Non-pigmented ciliary epithelial cell (primary cell): Measurements from ENCODE around the gene HTRA3.
"Not testable (repeated sequence)": the region's sequence is repeated elsewhere in the genome, so short reads cannot be mapped to it uniquely, and the experiment has no call there.

Experiments
- DNase-seq: peaks from one replicate; pipeline ENCODE4 v3.0.0-alpha.2; 2010; ENCODE audit warnings: low read depth

Gene HTRA3

DNA sequence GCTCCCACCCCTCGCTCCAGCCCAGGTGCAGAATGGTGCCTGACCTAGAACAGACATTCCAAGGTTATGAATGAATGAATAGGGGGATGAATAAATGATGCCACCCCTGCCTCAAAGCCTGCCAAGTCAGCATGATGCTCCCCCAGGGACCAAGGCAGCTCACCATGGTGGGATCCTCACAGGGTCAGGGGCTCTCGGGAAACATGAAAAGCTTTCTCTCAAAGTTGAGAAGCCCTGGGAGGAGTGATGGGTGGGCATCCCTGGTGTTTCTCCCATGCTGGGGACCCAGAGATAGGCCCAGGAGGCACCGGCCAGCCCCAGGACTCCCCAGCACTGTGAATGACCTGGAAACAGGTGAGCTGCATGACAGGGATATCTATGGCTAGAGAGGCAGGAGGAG is 58.9 kb downstream of the HTRA3 start:
- DNase-seq: no peak

DNA sequence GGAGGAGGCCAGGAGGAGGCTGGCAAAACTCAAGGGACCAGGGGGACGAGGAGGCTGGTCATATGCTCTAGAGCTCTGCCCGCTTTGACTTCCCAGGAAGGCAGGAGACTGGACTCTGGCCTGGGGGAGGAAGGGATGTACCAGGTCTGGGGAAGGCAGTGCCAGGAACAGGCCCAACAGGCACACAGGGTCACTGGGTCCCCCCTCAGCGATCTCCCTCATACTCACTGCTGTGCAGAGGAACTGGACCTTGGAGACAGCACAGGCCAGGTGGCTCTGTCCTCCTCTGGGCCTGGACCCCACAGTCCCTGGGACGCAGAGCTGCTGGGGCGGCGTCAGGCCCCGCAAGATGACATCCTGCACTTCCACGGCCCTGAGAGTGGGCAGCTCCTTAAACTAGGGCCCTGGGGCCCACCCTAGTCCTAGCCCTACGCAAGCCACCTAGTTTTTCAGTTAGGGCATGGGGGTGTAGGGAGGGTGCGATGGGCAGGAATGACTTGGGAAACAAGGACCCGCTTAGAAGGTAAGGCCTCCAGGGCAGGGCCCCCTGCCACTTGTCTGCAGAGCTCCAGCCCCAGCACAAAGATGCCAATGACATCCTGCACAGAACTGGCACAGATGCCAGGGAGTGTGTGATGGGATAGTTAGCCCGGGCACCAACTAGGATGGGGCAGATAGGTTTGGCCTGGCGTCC is 59.5 kb downstream of the HTRA3 start:
- no peak for DNase-seq

DNA sequence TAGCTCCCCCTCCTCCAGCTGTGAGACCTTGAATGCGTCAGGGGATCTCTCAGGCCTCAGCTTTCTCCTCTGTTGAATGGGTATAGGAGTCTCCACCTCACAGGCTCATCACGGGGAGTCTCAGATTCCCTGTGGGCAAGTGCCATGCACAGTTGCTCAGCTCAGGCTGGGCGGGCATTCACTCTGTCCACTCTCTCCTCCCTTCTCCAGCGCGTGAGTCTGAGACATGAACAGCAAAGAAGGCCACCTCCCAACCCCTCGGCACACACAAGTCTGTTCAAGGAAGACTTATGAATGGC is 60.0 kb downstream of the HTRA3 start:
- DNase-seq: no peak

DNA sequence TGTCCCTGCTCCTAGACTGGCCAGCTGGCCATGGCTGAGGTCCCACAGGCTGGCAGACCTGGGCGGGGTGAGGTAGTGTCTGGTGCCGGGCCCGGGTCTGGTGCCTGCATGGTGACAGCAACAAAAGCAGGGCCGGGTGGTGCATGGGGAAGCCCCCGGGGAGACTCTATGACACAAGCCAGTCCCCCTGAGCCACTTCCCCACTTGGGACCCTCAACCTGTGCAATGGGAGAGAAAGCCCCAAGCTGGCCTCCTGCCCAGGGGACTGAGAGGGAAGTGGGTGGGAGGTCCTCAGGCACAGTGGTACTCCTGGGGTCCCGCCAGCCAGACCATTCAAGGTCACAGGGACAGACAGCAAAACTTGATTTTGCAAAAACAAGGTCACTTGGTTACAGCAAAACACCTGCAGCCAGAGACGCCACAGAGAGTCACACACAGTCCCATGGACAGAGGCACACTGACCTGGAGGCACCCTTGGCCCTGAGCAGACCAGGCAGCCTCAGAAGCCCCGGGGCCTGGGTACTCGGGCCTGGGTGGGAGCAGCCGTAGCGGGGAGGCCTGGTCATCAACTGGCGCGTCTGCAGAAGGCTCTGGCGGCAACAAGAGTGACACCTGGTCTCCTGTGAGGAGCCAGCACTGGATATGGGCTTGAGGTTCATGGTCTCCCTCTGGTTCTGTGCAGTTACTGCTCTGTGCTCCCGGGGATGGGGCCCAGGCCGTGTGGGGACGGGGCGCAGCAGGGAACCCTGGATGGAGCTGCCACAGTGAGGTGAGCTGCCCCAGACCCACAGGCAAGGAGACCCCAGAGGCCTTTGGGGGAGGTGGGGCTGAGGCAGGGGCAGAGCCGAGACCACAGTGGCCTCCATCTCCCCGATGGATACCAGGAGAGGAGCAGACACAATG is 60.6 kb downstream of the HTRA3 start:
- DNase-seq: no peak

DNA sequence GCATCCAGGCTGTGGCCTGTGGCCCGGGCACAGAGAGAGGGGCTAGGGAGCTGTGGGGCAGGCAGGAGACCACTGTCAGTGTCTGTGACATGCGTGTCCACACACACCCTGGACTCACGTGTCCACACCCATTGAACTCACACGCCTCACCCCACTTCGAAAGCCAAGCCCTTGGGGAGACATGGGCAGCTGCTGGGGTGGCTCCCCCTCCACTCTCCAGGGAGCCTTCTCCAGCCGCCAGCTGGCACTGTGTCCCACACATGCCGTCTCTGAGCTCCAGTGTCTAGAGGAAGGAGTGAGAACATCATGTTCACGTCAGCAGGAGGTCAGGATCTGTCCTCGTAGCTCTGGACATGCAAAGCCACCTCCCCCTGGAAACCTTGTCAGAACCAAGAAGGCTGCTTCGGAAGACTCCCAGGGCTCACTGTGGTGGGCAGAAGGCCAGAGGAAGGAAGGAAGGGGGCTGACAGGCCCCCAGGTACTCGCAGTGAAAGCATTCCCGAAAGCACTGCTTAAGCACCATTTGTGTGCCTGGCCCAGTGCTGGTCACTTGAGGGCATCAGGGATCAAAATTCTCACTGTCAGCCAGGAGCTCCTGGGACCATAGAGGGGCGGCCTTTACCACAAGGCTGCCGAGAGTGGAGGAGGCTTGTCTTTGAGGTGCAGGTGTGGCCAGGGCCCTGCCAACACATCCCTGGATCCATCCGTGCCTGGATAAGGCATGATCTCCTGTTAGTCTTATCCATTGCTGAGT is 61.4 kb downstream of the HTRA3 start:
- DNase-seq: no peak

DNA sequence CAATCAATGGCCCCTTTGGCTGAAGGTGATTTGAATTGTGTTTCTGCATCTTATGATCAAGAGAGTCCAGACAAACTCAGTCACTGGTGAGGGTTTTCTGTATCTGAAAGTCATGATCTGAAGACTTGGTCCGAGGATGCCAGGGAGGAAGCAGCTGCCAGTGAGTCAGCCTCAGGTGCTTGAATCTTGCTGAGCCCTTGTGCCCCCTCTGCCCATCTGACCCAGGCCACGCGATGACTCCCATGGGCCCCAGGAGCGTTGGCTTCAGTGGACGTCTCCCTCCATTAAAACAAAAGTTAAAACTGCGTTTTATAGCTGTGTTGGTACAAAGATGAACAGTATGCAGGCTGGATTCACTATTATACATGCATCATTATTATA is 62.0 kb downstream of the HTRA3 start:
- DNase-seq: no peak

DNA sequence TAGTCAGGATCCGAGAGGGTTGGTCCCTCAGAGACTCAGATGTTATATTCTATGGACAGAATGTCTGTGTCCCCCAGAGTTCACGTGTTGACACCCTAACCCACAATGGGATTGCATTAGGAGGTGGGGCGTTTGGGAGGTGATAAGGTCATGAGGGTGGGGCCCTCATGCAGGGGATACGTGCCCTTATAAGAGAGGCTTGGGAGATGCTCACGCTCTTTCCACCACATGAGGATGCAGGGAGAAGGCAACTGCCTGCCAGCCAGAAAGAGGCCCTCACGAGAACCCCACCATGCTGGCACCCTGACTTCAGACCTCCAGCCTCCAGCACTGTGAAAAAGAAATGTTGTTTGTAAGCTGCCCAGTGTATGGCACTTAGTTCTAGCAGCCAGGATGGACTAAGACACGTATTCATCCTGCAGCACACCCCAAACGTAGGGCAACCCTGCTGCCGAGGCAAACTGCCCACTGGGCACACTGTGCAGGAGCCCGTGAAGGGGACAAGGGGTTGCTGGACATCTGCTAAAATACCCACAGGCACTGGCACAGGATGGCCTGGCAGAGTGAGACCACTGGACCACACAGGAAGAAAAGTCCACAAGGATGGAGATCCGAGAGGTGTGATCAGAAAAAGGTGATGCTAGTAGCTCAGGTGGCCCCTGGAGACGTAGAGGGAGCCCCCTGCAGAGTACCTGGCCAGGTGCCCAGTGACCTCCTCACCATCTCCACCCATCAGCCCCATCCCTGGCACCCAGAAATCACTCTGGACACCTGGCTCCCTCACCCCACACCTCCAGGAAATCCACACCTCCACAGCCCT is 62.7 kb downstream of the HTRA3 start:
- DNase-seq: no peak

DNA sequence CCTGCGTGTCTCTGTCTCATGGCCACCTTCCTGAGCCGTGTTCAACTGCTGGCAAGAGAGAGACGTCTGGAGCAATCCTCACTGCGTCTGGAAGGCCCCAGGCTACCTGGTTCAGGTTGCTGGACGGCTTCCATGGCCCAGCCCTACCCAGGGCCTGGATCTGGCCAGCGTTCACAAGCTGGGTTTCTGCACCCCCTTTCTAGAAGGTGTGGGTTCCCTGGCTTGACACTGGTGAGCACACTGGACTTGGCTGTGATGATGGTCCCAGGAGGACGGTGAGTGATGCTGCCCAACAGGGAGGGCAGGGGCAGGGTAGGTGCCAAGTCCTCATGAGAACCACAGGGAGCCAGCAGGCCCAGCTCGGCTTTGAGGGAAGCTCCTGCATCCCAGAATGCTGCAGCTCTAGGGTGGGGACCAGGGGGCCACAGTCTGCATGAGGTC is 63.4 kb downstream of the HTRA3 start:
- no peak for DNase-seq

DNA sequence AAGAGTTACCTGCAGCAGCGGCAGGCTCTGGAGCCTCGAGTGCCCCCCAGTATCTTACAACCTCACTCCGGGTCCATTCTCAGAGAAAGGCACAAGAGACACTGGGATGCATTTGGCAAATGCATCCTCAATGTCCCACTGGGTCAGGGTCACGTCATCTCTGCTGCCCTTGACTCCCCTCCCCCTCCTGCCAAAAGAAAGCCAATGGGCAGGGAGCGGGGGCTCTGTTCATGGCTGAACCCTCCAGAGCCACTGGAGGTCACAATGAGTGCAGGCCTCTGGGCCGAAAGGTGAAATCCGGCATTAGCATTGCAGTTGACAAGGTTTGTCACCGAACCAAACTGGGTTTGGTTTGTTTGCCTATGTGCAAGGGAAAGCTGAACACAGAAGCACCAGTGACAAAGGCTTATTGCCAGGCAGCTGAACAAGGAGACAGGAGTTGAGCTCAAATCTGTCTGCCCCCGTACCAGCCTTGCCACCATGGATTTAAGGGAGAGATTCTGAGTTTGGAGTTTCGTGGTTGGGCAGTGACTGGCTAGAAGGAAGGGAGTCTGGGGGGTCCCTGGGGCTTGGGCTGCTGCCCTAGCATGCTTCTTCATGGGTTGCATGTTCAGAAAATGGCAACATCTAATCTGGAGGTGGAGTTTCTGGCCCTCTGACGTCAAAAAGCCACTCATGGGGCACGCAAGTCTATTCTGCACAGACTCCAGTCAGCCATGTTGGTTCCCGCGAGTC is 64.3 kb downstream of the HTRA3 start:
- no peak for DNase-seq

DNA sequence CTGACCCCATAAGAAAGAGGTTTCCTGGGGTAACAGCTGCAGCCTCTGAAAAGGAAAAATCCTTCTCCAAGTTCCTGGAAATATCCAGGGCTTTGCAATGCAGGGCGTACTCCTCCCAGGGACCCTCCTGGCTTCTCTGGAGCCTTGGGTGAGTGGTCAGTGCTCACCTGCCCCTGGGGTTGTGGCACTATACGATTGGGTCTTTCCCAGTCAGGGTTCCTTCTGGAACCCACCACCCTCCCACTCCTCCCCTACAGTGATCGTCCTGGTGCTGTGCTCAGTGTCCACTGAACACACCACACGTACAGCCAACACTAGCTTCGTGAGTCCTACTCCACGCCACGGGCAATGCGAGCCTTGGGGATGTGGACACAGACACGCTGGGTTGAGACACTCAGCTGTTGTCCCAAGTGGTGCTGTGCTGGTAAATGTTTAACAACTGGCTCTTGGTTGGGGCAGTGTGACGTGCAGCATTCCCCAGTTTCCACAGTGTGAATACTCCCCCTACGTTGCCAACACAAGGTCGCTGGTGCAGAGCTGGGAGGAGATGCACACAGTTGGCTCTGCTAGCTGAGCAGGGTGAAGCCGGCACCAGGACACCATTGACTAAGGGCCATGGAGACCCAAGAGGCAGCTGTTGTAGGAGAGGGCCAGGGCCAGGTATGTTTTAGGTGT is 65.4 kb downstream of the HTRA3 start:
- DNase-seq: no peak

DNA sequence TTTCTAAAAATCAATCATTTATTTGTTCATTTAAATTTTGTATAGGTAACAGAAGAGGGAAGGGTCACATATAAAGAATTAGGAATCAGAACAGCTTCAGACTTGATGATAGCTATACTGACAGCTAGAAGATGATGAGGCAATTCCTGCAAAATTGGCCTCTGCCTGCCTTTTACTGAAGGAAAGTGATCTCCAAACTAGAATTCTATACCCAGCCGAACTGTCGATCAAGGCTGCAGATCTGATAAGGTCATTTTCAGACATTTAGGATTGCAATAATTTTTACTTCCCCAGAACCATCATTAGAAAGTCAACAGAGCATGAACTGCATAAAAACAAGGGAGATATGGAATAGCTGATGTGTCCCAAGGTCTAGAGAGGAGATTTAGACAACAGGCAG is 66.3 kb downstream of the HTRA3 start:
- no peak for DNase-seq

DNA sequence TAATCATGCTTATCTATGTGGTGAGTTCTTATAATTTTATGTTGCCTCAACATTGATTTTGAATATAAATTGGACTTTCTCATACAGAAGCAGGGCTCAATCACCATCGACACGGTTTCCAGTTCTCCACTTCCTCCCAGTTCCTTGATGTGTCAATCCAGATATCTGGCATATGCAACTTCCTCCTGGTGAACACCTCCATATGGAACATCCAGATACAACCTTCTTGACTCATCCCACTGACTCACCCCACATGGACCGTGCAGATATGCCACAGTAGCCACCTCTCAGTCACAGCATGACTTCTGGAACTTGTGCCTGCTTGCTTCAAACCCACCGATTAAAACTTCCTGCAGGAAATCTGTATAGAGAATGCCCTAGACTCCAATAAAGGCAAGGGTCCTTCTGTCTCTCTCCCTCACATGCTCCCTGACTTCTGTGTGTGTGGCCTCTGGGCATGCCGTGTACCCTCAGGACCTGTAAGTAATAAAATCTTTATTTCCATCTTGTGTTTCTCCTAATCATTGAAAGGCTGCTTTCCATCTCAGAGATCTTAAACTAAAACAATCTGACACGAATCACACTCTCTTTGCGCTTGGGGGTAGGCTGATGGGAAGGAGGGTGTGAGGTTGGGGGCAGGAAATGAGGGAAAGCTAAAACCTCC is 67.0 kb downstream of the HTRA3 start:
- DNase-seq: no peak

DNA sequence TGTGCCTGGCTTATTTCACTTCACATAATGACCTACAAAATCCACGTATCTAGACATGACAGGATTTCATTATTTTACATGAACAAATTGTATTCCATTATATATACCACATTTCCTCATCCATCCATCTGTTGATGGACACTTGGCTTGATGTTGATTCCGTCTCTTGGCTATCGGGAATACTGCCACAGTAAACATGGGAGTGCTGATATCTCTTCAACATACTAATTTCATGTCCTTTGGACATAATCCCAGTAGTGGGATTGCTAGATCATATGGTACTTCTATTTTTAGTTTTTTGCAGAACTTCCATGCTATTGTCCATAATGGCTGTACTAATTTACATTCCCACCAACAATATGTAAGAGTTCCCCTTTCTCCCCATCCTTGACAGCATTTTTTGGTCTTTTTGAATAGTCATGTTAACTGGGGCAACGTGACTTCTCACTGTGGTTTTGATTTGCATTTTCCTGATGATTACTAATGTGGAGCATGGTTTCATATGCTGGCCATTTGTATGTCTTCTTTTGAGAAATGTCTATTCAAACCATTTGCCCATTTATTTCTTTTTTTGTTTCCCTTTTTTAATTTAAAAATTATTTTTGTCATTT is 68.9 kb downstream of the HTRA3 start:
- no peak for DNase-seq

DNA sequence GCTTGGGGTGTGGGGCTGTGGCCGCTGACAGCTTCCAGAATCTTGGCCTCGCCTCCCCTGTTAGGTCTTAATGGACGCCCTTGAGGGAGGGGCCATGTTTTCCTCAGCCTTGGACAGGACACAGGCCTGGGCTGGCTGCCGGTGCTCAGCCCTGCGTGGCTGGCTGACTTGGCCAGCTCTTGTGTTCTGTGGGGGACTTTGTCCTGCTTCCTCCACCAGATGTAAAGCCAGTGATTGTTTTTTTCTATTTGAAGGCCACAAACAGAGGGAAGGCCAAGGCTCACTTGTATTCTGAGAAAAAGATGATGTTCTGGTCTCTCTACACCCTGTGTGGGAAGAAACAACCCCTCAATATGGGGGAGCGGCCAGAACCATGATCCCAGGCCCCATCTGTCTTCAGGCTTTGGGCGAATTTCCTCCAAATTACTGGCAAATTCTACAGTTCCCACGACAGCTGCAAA is 71.3 kb downstream of the HTRA3 start:
- DNase-seq: no peak

DNA sequence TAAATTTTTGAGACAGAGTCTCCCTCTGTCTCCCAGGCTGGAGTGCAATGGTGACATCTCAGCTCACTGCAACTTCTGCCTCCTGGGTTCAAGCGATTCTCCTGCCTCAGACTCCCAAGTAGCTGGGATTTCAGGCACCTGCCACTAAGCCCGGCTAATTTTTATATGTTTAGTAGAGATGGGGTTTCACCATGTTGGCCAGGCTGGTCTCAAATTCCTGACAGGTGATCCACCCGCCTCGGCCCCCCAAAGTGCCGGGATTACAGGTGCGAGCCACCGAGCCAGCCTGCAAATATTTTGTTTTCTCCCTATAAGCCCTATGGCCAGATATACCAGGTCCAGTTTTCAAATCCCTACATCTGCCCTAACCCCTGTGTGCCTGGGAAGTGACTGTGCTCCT is 71.7 kb downstream of the HTRA3 start:
- DNase-seq: not testable (repeated sequence)

DNA sequence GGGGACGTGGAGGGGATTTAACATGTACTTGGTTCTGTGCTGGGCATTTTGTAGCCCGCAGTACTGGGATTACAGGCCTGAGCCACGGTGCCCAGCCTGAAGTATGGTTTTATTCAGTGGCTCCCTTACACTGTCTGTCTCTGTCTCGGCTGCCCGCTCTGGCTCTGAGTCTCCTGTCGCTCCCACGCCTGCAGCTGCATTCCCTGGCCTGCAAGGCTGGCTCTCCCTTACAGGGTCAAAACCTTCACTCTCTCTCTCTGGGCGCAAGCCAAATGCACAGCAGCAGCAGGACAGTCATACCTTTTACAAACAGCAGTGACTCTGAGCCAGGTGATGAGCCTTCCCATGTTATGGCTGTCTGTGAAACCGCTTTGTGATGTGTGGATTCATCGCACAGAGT is 72.1 kb downstream of the HTRA3 start:
- DNase-seq: no peak

DNA sequence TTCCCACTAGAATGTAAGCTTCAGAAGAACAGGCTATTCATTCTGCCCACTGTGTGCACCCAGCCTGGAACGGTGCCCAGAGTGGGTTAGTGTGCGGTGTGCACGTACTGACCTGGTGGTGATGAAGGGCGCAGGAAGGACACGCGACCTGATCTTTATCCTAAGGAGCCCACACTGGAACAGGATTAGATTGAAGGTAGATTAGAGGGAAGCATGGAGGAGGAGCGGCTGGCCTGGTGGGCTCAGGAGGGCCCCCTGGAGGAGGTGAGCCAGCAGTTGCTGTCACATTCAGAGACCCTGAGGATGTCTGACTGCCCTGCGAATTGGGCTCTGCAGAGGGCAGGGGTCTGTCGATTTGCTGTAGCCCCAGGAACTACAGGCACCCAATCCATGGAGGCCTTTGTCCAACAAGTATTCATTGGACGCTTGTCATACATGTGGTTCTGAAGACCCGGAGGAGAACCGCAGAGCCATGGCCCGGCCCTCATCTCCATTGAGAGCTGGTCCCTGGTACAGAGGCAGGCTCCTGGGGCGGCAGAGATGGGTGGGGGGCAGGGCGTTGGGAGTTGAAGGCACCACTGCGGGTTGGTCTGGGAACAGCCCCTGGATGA is 73.2 kb downstream of the HTRA3 start:
- no peak for DNase-seq

DNA sequence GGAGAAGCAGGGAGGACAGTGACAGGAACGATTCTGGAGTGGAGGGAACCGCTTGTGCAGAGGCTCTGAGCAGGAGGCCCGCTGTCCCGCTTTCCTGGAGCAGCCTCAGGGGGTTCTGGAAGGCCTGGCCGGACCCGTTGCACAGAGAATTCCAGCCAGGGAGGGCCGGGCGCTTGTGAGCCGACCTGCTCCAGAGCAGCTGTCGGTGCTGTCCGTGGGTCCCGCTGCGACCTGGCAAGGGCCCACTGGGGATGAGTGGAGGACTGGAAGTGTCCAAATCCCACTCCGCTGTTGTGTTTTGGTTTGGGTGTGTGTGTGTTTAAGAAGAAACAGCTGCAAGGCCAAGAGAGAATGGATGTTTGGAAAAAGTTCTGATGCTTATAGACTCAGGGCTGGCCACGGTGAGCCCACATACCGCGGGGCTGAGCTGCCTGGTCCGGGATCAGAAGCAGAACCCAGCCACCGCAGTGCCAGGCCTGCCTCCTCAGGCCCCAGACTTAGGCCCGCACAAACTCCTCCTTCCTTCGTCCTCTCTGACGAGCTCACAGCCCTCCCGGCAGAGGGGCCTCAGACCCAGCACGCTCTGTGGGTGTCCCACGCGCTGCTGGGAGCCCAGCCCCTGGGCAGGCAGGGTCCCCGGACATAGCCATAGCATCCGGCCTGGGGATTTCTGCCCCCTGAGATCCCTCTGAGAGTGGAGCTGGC is 73.9 kb downstream of the HTRA3 start:
- no peak for DNase-seq

DNA sequence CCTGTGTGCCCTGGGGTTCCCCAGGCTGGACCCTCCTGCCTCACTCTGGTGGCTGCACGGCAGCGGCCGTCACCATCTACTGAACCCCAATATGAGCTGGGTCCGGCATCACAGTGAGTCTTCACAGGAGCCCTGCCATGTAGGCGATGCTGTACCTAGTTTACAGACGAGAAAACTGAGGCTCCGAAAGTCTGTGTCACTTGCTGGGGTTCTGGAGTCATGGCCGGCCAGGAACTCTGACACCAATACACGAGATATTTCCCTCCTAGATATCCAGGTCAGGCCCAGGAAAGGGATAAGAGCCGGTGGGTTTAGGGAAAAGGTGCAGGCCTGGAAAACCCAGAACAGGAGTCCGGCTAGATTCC is 74.4 kb downstream of the HTRA3 start:
- DNase-seq: no peak
